ENCODE results near the gene ZNRF1.

Gene ZNRF1
- total RNA-seq: 6.4 to 9.1 (median 6.6) reads per million in 3 donors

DNA sequence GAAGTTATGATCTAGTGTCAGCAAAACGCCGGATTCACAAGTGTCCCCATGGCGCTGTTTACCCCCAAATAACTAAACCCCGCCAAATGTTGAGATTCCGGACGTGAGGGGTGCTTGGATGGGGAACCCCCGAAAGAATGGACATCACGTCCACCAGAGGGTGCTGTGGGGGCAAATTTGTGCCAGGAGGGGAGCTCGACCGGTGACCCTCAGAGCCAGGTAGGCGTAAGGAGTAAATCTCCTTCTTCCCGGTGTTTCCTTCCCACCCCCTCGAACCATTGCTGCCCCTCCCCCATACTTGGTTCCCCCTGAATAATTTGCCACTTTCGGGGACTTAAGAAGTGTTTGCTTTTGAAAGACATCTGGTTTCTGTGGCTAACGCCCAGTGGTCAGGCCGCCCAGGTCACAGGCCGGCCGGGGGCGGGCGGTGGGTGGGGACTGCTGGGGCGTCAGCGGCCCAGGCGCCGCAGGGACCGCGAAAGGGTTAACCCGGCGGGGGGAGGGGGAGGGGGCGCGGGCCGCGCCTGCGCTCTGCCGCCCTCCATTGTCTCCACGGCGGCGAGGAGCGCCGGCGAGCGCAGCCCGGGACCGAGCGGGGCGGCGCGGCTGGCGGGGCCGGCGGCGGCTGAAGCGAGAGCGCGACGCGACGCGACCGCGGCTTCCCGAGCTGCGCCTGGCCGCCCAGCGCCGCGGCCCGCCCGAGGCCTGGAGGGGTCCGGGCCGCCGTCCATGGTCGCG, at the start of gene ZNRF1:
Gene ZNRF1 (plus strand): TSS at position 544 of the 738 bp plus-strand sequence. CDS start 648 bp downstream, outside the sequence.
- peak; percentile 59 to 76 (median 66) for DNase-seq
- Histone ChIP-seq H3K36me3 (ENCODE audit: control insufficient read depth, insufficient read depth, low read length) (no peaks in the 10 kb centered on the region), H3K4me3 (ENCODE audit: insufficient read depth, low read depth, low read length, poor library complexity, severe bottlenecking) (peak within 1 kb of the TSS; percentile 71), H3K4me1 (ENCODE audit: control insufficient read depth, insufficient read depth, low read length, poor library complexity, severe bottlenecking) (peaks cover 10% of the 10 kb centered on the region), H3K27me3 (replicated peaks; ENCODE audit: control insufficient read depth, insufficient read depth, low read length, poor library complexity, severe bottlenecking) (no peaks in the 10 kb centered on the region), H3K27ac (ENCODE audit: insufficient read depth, low read length, poor library complexity, severe bottlenecking) (peak within 1 kb of the TSS; percentile 56), H3K9me3 (ENCODE audit: control insufficient read depth, low read length) (no peaks in the 10 kb centered on the region)

DNA sequence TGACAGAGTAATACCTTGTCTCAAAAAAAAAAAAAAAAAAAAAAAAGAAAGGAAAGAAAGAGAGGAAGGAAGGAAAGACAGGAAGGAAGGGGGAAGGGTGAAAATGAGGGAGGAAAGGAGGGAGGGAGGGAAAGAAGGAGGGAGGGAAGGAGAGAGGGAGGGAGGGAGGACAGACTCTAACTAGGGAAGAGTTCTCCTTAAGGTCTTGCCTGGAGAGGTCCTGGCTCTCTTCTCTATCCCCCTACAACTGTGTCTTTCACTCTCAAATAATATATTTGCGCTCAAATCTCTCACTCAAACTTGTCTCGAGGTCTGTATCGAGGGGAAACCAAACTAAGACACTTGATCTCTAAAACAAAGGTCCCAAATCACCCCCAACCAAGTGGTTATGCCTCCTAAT, 49.5 kb upstream of the ZNRF1 start:
- no peaks in the 10 kb centered on the region for H3K27me3 ChIP-seq (replicated peaks; ENCODE audit: control insufficient read depth, insufficient read depth, low read length, poor library complexity, severe bottlenecking)
- peaks cover 23% of the 10 kb centered on the region for H3K36me3 ChIP-seq (ENCODE audit: control insufficient read depth, insufficient read depth, low read length)

GRCh38 chr16:74950511-74950910, 48.3 kb upstream of the ZNRF1 start:
- no peak overlapping the region for H3K27ac ChIP-seq (ENCODE audit: insufficient read depth, low read length, poor library complexity, severe bottlenecking)
- H3K36me3 ChIP-seq (ENCODE audit: control insufficient read depth, insufficient read depth, low read length): peaks cover 23% of the 10 kb centered on the region
- no peaks in the 10 kb centered on the region for H3K27me3 ChIP-seq (replicated peaks; ENCODE audit: control insufficient read depth, insufficient read depth, low read length, poor library complexity, severe bottlenecking)
- no peak overlapping the region for H3K4me3 ChIP-seq (ENCODE audit: insufficient read depth, low read depth, low read length, poor library complexity, severe bottlenecking)
- DNase-seq: no peak
- no peaks in the 10 kb centered on the region for H3K4me1 ChIP-seq (ENCODE audit: control insufficient read depth, insufficient read depth, low read length, poor library complexity, severe bottlenecking)
- H3K9me3 ChIP-seq (ENCODE audit: control insufficient read depth, low read length): no peaks in the 10 kb centered on the region

More for the DNA sequence above, 49.5 kb upstream of the ZNRF1 start:
- Histone ChIP-seq H3K9me3 (ENCODE audit: control insufficient read depth, low read length) (no peaks in the 10 kb centered on the region), H3K4me1 (ENCODE audit: control insufficient read depth, insufficient read depth, low read length, poor library complexity, severe bottlenecking) (no peaks in the 10 kb centered on the region), H3K27ac (ENCODE audit: insufficient read depth, low read length, poor library complexity, severe bottlenecking) (no peak overlapping the region), H3K4me3 (ENCODE audit: insufficient read depth, low read depth, low read length, poor library complexity, severe bottlenecking) (no peak overlapping the region)
- DNase-seq: no peak

DNA sequence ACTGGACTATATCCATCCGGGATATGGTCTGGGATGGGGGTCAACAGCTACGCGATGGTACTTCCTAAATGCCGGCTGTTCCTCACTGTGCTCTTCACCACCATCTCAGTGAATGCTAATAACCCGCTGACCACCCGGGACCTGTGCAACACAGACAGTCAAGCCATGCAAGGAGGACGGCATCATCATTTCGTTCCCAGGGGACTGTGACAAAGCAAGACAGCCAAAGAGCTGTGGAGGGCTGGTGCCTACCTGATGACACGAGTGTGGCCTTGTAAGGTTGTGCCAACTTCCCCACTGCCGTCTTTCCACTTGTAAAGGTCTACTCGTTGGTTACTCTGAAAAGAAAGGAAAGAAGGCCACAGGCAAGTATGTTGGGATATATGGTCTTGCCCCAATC, 47.6 kb upstream of the ZNRF1 start:
- Histone ChIP-seq H3K4me3 (ENCODE audit: insufficient read depth, low read depth, low read length, poor library complexity, severe bottlenecking) (no peak overlapping the region), H3K27ac (ENCODE audit: insufficient read depth, low read length, poor library complexity, severe bottlenecking) (no peak overlapping the region), H3K4me1 (ENCODE audit: control insufficient read depth, insufficient read depth, low read length, poor library complexity, severe bottlenecking) (no peaks in the 10 kb centered on the region), H3K27me3 (replicated peaks; ENCODE audit: control insufficient read depth, insufficient read depth, low read length, poor library complexity, severe bottlenecking) (no peaks in the 10 kb centered on the region), H3K36me3 (ENCODE audit: control insufficient read depth, insufficient read depth, low read length) (peaks cover 26% of the 10 kb centered on the region), H3K9me3 (ENCODE audit: control insufficient read depth, low read length) (no peaks in the 10 kb centered on the region)
- DNase-seq: no peak

- Histone ChIP-seq H3K36me3 (ENCODE audit: control insufficient read depth, insufficient read depth, low read length) (peaks cover 30% of the 10 kb centered on the region), H3K27ac (ENCODE audit: insufficient read depth, low read length, poor library complexity, severe bottlenecking) (no peak overlapping the region), H3K27me3 (replicated peaks; ENCODE audit: control insufficient read depth, insufficient read depth, low read length, poor library complexity, severe bottlenecking) (no peaks in the 10 kb centered on the region), H3K9me3 (ENCODE audit: control insufficient read depth, low read length) (no peaks in the 10 kb centered on the region), H3K4me3 (ENCODE audit: insufficient read depth, low read depth, low read length, poor library complexity, severe bottlenecking) (no peak overlapping the region), H3K4me1 (ENCODE audit: control insufficient read depth, insufficient read depth, low read length, poor library complexity, severe bottlenecking) (no peaks in the 10 kb centered on the region)
- DNase-seq: no peak
These were observed 47.1 kb upstream of the ZNRF1 start for GRCh38 chr16:74951681-74952080.

- Histone ChIP-seq H3K9me3 (ENCODE audit: control insufficient read depth, low read length) (no peaks in the 10 kb centered on the region), H3K27me3 (replicated peaks; ENCODE audit: control insufficient read depth, insufficient read depth, low read length, poor library complexity, severe bottlenecking) (no peaks in the 10 kb centered on the region), H3K4me1 (ENCODE audit: control insufficient read depth, insufficient read depth, low read length, poor library complexity, severe bottlenecking) (no peaks in the 10 kb centered on the region), H3K27ac (ENCODE audit: insufficient read depth, low read length, poor library complexity, severe bottlenecking) (no peak overlapping the region), H3K36me3 (ENCODE audit: control insufficient read depth, insufficient read depth, low read length) (peaks cover 27% of the 10 kb centered on the region), H3K4me3 (ENCODE audit: insufficient read depth, low read depth, low read length, poor library complexity, severe bottlenecking) (no peak overlapping the region)
- DNase-seq: no peak
These were observed 44.1 kb upstream of the ZNRF1 start for GRCh38 chr16:74954763-74955162.

DNA sequence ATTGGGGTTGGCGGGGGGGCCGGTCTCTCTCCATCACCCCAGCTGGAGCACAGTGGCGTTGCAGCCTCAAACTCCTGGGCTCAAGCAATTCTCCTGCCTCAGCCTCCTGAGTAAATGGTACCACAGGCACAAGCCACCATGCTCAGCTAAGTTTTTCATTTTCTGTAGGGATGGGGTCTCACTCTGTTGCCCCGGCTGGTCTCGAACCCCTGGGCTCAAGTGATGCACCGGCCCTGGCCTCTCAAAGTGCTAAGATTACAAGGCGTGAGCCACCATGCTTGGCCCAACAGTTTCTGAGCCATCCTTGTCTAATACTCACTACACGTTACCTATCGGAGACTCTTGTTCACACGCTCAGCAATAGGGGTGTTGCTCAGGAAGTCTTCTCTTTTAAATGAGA, 25.5 kb upstream of the ZNRF1 start:
- no peak for DNase-seq

DNA sequence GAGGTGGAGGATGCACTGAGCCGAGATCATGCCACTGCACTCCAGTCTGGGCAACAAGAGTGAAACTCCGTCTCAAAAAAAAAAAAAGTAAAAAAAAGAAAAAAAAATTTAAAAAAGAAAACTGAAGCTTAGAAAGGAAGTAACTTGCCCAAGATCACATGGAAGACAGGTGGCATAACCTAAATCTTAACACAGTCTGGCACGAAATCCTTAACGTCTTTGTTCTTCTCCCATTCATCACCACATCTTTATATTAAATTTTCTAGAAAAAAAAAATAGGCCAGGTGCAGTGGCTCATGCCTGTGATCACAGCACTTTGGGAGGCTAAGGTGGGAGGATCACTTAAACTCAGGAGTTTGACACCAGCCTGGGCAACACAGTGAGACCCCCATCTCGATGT, 23.2 kb upstream of the ZNRF1 start:
- DNase-seq: no peak
- Histone ChIP-seq H3K9me3 (ENCODE audit: control insufficient read depth, low read length) (no peaks in the 10 kb centered on the region), H3K27ac (ENCODE audit: insufficient read depth, low read length, poor library complexity, severe bottlenecking) (no peak overlapping the region), H3K4me3 (ENCODE audit: insufficient read depth, low read depth, low read length, poor library complexity, severe bottlenecking) (no peak overlapping the region), H3K36me3 (ENCODE audit: control insufficient read depth, insufficient read depth, low read length) (peaks cover 5% of the 10 kb centered on the region), H3K4me1 (ENCODE audit: control insufficient read depth, insufficient read depth, low read length, poor library complexity, severe bottlenecking) (no peaks in the 10 kb centered on the region), H3K27me3 (replicated peaks; ENCODE audit: control insufficient read depth, insufficient read depth, low read length, poor library complexity, severe bottlenecking) (no peaks in the 10 kb centered on the region)

More for the DNA sequence above, 25.5 kb upstream of the ZNRF1 start:
- no peak overlapping the region for H3K4me3 ChIP-seq (ENCODE audit: insufficient read depth, low read depth, low read length, poor library complexity, severe bottlenecking)
- H3K36me3 ChIP-seq (ENCODE audit: control insufficient read depth, insufficient read depth, low read length): peaks cover under 1% of the 10 kb centered on the region
- no peaks in the 10 kb centered on the region for H3K4me1 ChIP-seq (ENCODE audit: control insufficient read depth, insufficient read depth, low read length, poor library complexity, severe bottlenecking)
- no peaks in the 10 kb centered on the region for H3K27me3 ChIP-seq (replicated peaks; ENCODE audit: control insufficient read depth, insufficient read depth, low read length, poor library complexity, severe bottlenecking)
- no peak overlapping the region for H3K27ac ChIP-seq (ENCODE audit: insufficient read depth, low read length, poor library complexity, severe bottlenecking)
- H3K9me3 ChIP-seq (ENCODE audit: control insufficient read depth, low read length): no peaks in the 10 kb centered on the region

DNA sequence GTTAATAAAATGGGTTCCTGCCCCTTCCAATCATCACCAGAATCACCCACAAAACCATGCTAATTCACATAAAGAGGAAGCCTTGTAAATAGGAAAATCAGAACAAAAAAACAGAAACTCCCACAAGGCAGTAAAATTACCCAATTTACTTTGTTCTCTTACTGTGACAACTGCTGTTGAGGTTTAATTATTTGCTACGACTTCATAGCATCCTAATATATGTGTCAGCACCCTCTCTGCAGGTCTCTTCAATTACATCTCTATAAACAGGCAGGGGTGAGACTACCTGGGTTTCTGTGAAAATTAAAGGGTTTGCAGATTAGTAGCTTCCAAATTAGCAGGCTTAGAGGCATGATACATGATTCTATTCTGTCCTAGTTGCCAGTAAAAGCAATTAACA, 16.6 kb upstream of the ZNRF1 start:
- H3K9me3 ChIP-seq (ENCODE audit: control insufficient read depth, low read length): no peaks in the 10 kb centered on the region
- peaks cover 8% of the 10 kb centered on the region for H3K4me1 ChIP-seq (ENCODE audit: control insufficient read depth, insufficient read depth, low read length, poor library complexity, severe bottlenecking)
- H3K27me3 ChIP-seq (replicated peaks; ENCODE audit: control insufficient read depth, insufficient read depth, low read length, poor library complexity, severe bottlenecking): no peaks in the 10 kb centered on the region
- DNase-seq: no peak
- no peak overlapping the region for H3K4me3 ChIP-seq (ENCODE audit: insufficient read depth, low read depth, low read length, poor library complexity, severe bottlenecking)
- peaks cover 5% of the 10 kb centered on the region for H3K36me3 ChIP-seq (ENCODE audit: control insufficient read depth, insufficient read depth, low read length)
- H3K27ac ChIP-seq (ENCODE audit: insufficient read depth, low read length, poor library complexity, severe bottlenecking): no peak overlapping the region

- peak overlapping the region; percentile 88 for H3K27ac ChIP-seq (ENCODE audit: insufficient read depth, low read length, poor library complexity, severe bottlenecking)
- H3K9me3 ChIP-seq (ENCODE audit: control insufficient read depth, low read length): no peaks in the 10 kb centered on the region
- no peak for DNase-seq
These were observed 14.7 kb upstream of the ZNRF1 start for GRCh38 chr16:74984194-74984528.

More at GRCh38 chr16:74984194-74984528, 14.7 kb upstream of the ZNRF1 start:
- no peaks in the 10 kb centered on the region for H3K27me3 ChIP-seq (replicated peaks; ENCODE audit: control insufficient read depth, insufficient read depth, low read length, poor library complexity, severe bottlenecking)
- peak overlapping the region; percentile 98 for H3K4me3 ChIP-seq (ENCODE audit: insufficient read depth, low read depth, low read length, poor library complexity, severe bottlenecking)
- peaks cover 8% of the 10 kb centered on the region for H3K4me1 ChIP-seq (ENCODE audit: control insufficient read depth, insufficient read depth, low read length, poor library complexity, severe bottlenecking)
- no peaks in the 10 kb centered on the region for H3K36me3 ChIP-seq (ENCODE audit: control insufficient read depth, insufficient read depth, low read length)

All from effector memory CD4-positive, alpha-beta T cell (primary cell).